GM12878 (cell line): ENCODE measurements around the gene TFR2. TPM values are rescaled to one million over a fixed set of nuclear protein-coding genes. Genes with fewer than 3 reads are reported as not detected.

Experiments used
- ATAC-seq: fragments of 200-7000 bp; cut with Tn5 transposase; 3 replicates; pipeline ENCODE4 v1.9.1; 2020; ENCODE audit warnings: mild to moderate bottlenecking, moderate library complexity
- BruUV-seq: library from RNA; stranded (reverse); fragments of 400-500 nt; replicated peaks from 2 replicates; lab custom pipeline; 2021; lab: Mats Ljungman, UMichigan
- CTCF ChIA-PET: fragments of 300-600 bp; sonication (Branson Sonifier 250); formaldehyde crosslinking; extraction: SDS; loops from one replicate; lab custom pipeline; 2021; ENCODE audit warnings: inconsistent platforms; lab: Yijun Ruan, JAX
- POLR2A ChIA-PET: fragments of 350-600 bp; formaldehyde crosslinking; extraction: SDS; loops from one replicate; lab custom pipeline; 2021; ENCODE audit warnings: inconsistent platforms; lab: Charles Lee
- RAD21 ChIA-PET: fragments of 300-600 bp; sonication (Branson Sonifier 250); formaldehyde crosslinking; loops from one replicate; lab custom pipeline; 2023; ENCODE audit warnings: antibody characterized with exemption; ENCODE audit not compliant: unreplicated experiment; lab: Charles Lee
- SMC1A ChIA-PET: fragments of 300-600 bp; sonication (Branson Sonifier 250); formaldehyde crosslinking; loops from one replicate; lab custom pipeline; 2023; ENCODE audit not compliant: unreplicated experiment, uncharacterized antibody; lab: Charles Lee
- DNase-seq: peaks from one replicate; pipeline ENCODE4 v3.0.0-alpha.2; 2011; ENCODE audit warnings: low read depth, low spot score
- FAIRE-seq: peaks from 3 replicates; lab custom pipeline; 2011; peaks lifted over from hg19 to GRCh38; lab: Jason Lieb, UNC
- H2AFZ ChIP-seq: 2 replicates; pipeline ENCODE4 v1.6.0; 2011; ENCODE audit warnings: low read depth, low read length, control low read depth; ENCODE audit not compliant: control insufficient read depth
- H3K27ac ChIP-seq: 2 replicates; pipeline ENCODE4 v1.5.1; 2011; ENCODE audit warnings: control low read depth; ENCODE audit not compliant: control insufficient read depth, insufficient read depth
- H3K27me3 ChIP-seq, 2 experiments: replicated peaks in 1 of 2; 2 replicates each; pipeline versions ENCODE4 v1.6.0 to v1.6.1; 2011; ENCODE audit warnings: low read length in 1 of 2; ENCODE audit not compliant: control insufficient read depth in 2 of 2, insufficient read depth in 2 of 2
- H3K36me3 ChIP-seq, 2 experiments: 2 replicates each; pipeline ENCODE4 v1.5.1; 2011; ENCODE audit warnings: low read length in 1 of 2; ENCODE audit not compliant: control insufficient read depth in 2 of 2, insufficient read depth in 2 of 2
- H3K4me1 ChIP-seq: 2 replicates; pipeline ENCODE4 v1.6.1; 2011; ENCODE audit warnings: mild to moderate bottlenecking, low read length, moderate library complexity, mixed read lengths; ENCODE audit not compliant: control insufficient read depth, insufficient read depth
- H3K4me2 ChIP-seq: 2 replicates; pipeline ENCODE4 v1.6.0; 2011; ENCODE audit warnings: control low read depth; ENCODE audit not compliant: control insufficient read depth, insufficient read depth
- H3K4me3 ChIP-seq: fragments of 200-600 bp; sonication (generic); 2 replicates; pipeline ENCODE4 v1.5.1; 2016
- H3K79me2 ChIP-seq: 2 replicates; pipeline ENCODE4 v1.6.0; 2011; ENCODE audit warnings: low read length; ENCODE audit not compliant: control insufficient read depth, insufficient read depth
- H3K9ac ChIP-seq: 2 replicates; pipeline ENCODE4 v1.8.0; 2011; ENCODE audit warnings: low read length, control low read depth, mixed read lengths; ENCODE audit not compliant: control insufficient read depth, insufficient read depth
- H3K9me3 ChIP-seq: replicated peaks from 3 replicates; pipeline ENCODE4 v1.5.1; 2011; ENCODE audit warnings: mild to moderate bottlenecking, low read length; ENCODE audit not compliant: control insufficient read depth, insufficient read depth
- H4K20me1 ChIP-seq: 2 replicates; pipeline ENCODE4 v1.6.0; 2011; ENCODE audit not compliant: control insufficient read depth, insufficient read depth
- ATF2 ChIP-seq: IDR thresholded peaks from 2 replicates; pipeline ENCODE4 v1.6.1; 2012; ENCODE audit warnings: low read length, inconsistent platforms
- ATF7 ChIP-seq: fragments of 450-650 bp; IDR thresholded peaks from 2 replicates; pipeline ENCODE4 v1.6.1; 2016; ENCODE audit warnings: low read depth, mild to moderate bottlenecking
- CBX3 ChIP-seq: fragments of 200-600 bp; sonication (generic); IDR thresholded peaks from 2 replicates; pipeline ENCODE4 v1.6.1; 2016; ENCODE audit warnings: low read depth, borderline replicate concordance
- CREB1 ChIP-seq: IDR thresholded peaks from 2 replicates; pipeline ENCODE4 v1.6.1; 2012; ENCODE audit warnings: low read depth, mild to moderate bottlenecking, inconsistent platforms
- DPF2 ChIP-seq: fragments of 450-650 bp; IDR thresholded peaks from 2 replicates; pipeline ENCODE4 v1.6.1; 2017; ENCODE audit warnings: mild to moderate bottlenecking
- KLF5 ChIP-seq: fragments of 450-650 bp; IDR thresholded peaks from 2 replicates; pipeline ENCODE4 v1.6.1; 2014; ENCODE audit warnings: mild to moderate bottlenecking; ENCODE audit not compliant: partially characterized antibody
- MTA2 ChIP-seq: fragments of 450-650 bp; IDR thresholded peaks from 2 replicates; pipeline ENCODE4 v1.6.1; 2016; ENCODE audit warnings: low read depth, mild to moderate bottlenecking, moderate library complexity
- POLR2AphosphoS5 ChIP-seq: IDR thresholded peaks from 2 replicates; pipeline ENCODE4 v1.6.1; 2011; ENCODE audit warnings: mild to moderate bottlenecking, low read length, inconsistent platforms
- SREBF2 ChIP-seq: IDR thresholded peaks from 2 replicates; pipeline ENCODE4 v1.6.1; 2012; ENCODE audit warnings: mild to moderate bottlenecking, low read length
- TCF12 ChIP-seq: IDR thresholded peaks from 2 replicates; pipeline ENCODE4 v1.6.1; 2011; ENCODE audit warnings: low read depth, mild to moderate bottlenecking, low read length
- USF2 ChIP-seq: IDR thresholded peaks from 2 replicates; pipeline ENCODE4 v1.6.1; 2011; ENCODE audit warnings: low read depth, low read length, improper control_type of control experiment, borderline replicate concordance
- ZNF24 ChIP-seq: fragments of 450-650 bp; IDR thresholded peaks from 2 replicates; pipeline ENCODE4 v1.6.1; 2017; ENCODE audit warnings: antibody characterized with exemption, mild to moderate bottlenecking
- ZNF592 ChIP-seq: fragments of 450-650 bp; IDR thresholded peaks from 2 replicates; pipeline ENCODE4 v1.6.1; 2017; ENCODE audit warnings: mild to moderate bottlenecking, moderate library complexity
- ZNF622 ChIP-seq: fragments of 450-650 bp; IDR thresholded peaks from 2 replicates; pipeline ENCODE4 v1.6.1; 2017; ENCODE audit warnings: mild to moderate bottlenecking, inconsistent platforms
- WGBS: methylation state at CpG from one replicate; pipeline ENCODE4 v1.1.6; 2016; ENCODE audit warnings: low lambda C conversion rate; ENCODE audit not compliant: insufficient replicate concordance, insufficient coverage; ENCODE audit errors: missing lambda C conversion rate; 5-methylcytosine and 5-hydroxymethylcytosine counted together
- in situ Hi-C: fragments of 300-500 bp; cut with MboI; formaldehyde crosslinking; loops from 9 replicates; pipeline ENCODE4 v1.14.3; 2018; ENCODE audit warnings: mixed read lengths
- intact Hi-C: fragments of 100-400 bp; cut with micrococcal nuclease; formaldehyde crosslinking; loops from one replicate; pipeline ENCODE4 v1.14.2; 2022; ENCODE audit not compliant: unreplicated experiment
- polyA plus RNA-seq, 11 experiments: library from polyadenylated mRNA; depleted of rRNA in 4 of 11; unstranded in 6 of 11; stranded (reverse) in 5 of 11; fragments of >200 nt; fragmentation: Nextera tagmentation in 4 of 11; fragmentation: Illumina TruSeq in 1 of 11; extraction: Ambion mirVana in 4 of 11; extraction: Trizol in 1 of 11; gene quantifications; 1 replicate in 1 of 11; 2 replicates in 10 of 11; pipeline versions ENCODE4 v1.2.1 to v1.2.3, GENCODE V29; 2011 to 2016; ENCODE audit warnings: inconsistent platforms in 2 of 11, missing spikeins in 2 of 11, low read depth in 1 of 11
- total RNA-seq, 4 experiments: library from RNA; depleted of rRNA in 3 of 4; stranded (reverse); fragments of >200 nt in 3 of 4; fragmentation: Illumina TruSeq in 1 of 4; extraction: Trizol in 1 of 4; gene quantifications; 2 replicates each; pipeline versions ENCODE4 v1.2.1 to v1.2.3, GENCODE V29; 2013 to 2021

TFR2 gene
- total and polyA plus RNA-seq, 10 of the 15 experiments (the other 5 are each of a cell fraction or from before 2014, with no cell fraction given) = 0.30 to 7.2 (median 1.8) TPM

GRCh38 chr7:100577507-100577906 lies 63.8 kb downstream of the TFR2 start:
- 95% methylated on average over 12 of the region's 14 CpGs for WGBS
- Histone ChIP-seq H4K20me1 (no peaks in the 10 kb centered on the region), H3K4me1 (no peaks in the 10 kb centered on the region; the same call in 1 of the 2 replicates), H2AFZ (no peak overlapping the region), H3K9me3 (no peaks in the 10 kb centered on the region), H3K36me3 (peaks cover 11 to 20% of the 10 kb centered on the region in 2 experiments), H3K9ac (no peak overlapping the region), H3K79me2 (no peaks in the 10 kb centered on the region), H3K4me2 (no peak overlapping the region), H3K27me3 (no peaks in the 10 kb centered on the region), H3K27ac (no peak overlapping the region), H3K4me3 (no peak overlapping the region)
- intact Hi-C loops = no loop called here
- in situ Hi-C loops = no loop called here
- FAIRE-seq (no peak), DNase-seq (no peak), ATAC-seq (no peak)
- SMC1A ChIA-PET = no interaction called here
- POLR2A ChIA-PET = no interaction called here
- BruUV-seq = no TSS peak
- CTCF ChIA-PET = interaction anchor here (1.2 to 1.8 kb wide), 2 partner anchors 11 to 14 kb away, joined by 3 to 7 read pairs; no protein-coding TSS in a partner anchor
- TF ChIP-seq ZNF622 (no peak), ATF2 (no peak), DPF2 (no peak), ATF7 (no peak), POLR2AphosphoS5 (no peak)
- RAD21 ChIA-PET = no interaction called here

GRCh38 chr7:100577103-100577502 lies 64.2 kb downstream of the TFR2 start:
- H3K4me2 ChIP-seq = no peak overlapping the region
- no peak overlapping the region for H3K4me3 ChIP-seq
- peaks cover 11 to 20% of the 10 kb centered on the region in 2 experiments for H3K36me3 ChIP-seq
- in situ Hi-C loops (no loop called here), intact Hi-C loops (no loop called here)
- ATAC-seq = no peak
- no peak overlapping the region for H2AFZ ChIP-seq
- RAD21 ChIA-PET = no interaction called here
- H3K9ac ChIP-seq = no peak overlapping the region
- H3K27ac ChIP-seq = no peak overlapping the region
- no TSS peak for BruUV-seq
- SMC1A ChIA-PET = no interaction called here
- DNase-seq = no peak
- no peak for FAIRE-seq
- no peaks in the 10 kb centered on the region for H3K27me3 ChIP-seq
- H3K9me3 ChIP-seq = no peaks in the 10 kb centered on the region
- POLR2A ChIA-PET = no interaction called here
- H4K20me1 ChIP-seq = no peaks in the 10 kb centered on the region
- CTCF ChIA-PET = interaction anchor here (1.2 to 1.8 kb wide), 2 partner anchors 12 to 14 kb away, joined by 3 to 7 read pairs; no protein-coding TSS in a partner anchor
- H3K4me1 ChIP-seq = no peaks in the 10 kb centered on the region
- no peaks in the 10 kb centered on the region for H3K79me2 ChIP-seq
- 99% methylated on average over 10 of the region's 24 CpGs for WGBS
- no peak for TF ChIP-seq USF2
- TF ChIP-seq SREBF2 = no peak
- no peak for TF ChIP-seq CREB1
- TF ChIP-seq TCF12 = no peak
- TF ChIP-seq KLF5 = no peak
- no peak for TF ChIP-seq ZNF24
- TF ChIP-seq CBX3 = no peak
- TF ChIP-seq MTA2 = no peak
- TF ChIP-seq ZNF592 = no peak
